Osteoblast (primary cell): ENCODE data around the gene KHNYN. TPM values are rescaled to one million over a fixed set of nuclear protein-coding genes. Genes with fewer than 3 reads are reported as not detected.
A peak's percentile ranks its signal among the peaks of the same experiment; 100 is the strongest.

Experiments
- DNase-seq: peaks from one replicate; pipeline ENCODE4 v3.0.0; 2011; ENCODE audit warnings: low spot score, mixed read lengths; ENCODE audit not compliant: insufficient read length; ENCODE audit errors: missing footprints
- H2AFZ ChIP-seq: 2 replicates; pipeline ENCODE4 v1.6.0; 2011; ENCODE audit warnings: mild to moderate bottlenecking, low read length
- H3K27ac ChIP-seq: 2 replicates; pipeline ENCODE4 v1.5.1; 2011; ENCODE audit warnings: mild to moderate bottlenecking, low read depth, low read length, moderate library complexity
- H3K27me3 ChIP-seq: 2 replicates; pipeline ENCODE4 v1.6.0; 2012; ENCODE audit warnings: mild to moderate bottlenecking, control low read depth, inconsistent platforms, low read length, moderate library complexity; ENCODE audit not compliant: insufficient read depth
- H3K36me3 ChIP-seq: 2 replicates; pipeline ENCODE4 v1.5.1; 2011; ENCODE audit warnings: mild to moderate bottlenecking, low read length, control low read depth, moderate library complexity; ENCODE audit not compliant: insufficient read depth
- H3K4me1 ChIP-seq: 2 replicates; pipeline ENCODE4 v1.5.1; 2011; ENCODE audit warnings: mild to moderate bottlenecking, low read length, control low read depth, moderate library complexity; ENCODE audit not compliant: insufficient read depth
- H3K4me2 ChIP-seq: 2 replicates; pipeline ENCODE4 v1.6.0; 2011; ENCODE audit warnings: mild to moderate bottlenecking, low read length; ENCODE audit not compliant: insufficient read depth
- H3K4me3 ChIP-seq: fragments of 200-600 bp; sonication (generic); 3 replicates; pipeline ENCODE4 v1.5.1; 2012; ENCODE audit warnings: mild to moderate bottlenecking, low read length, inconsistent platforms; ENCODE audit not compliant: insufficient read depth
- H3K79me2 ChIP-seq: 2 replicates; pipeline ENCODE4 v1.6.0; 2012; ENCODE audit warnings: mild to moderate bottlenecking, low read length, control low read depth, inconsistent platforms; ENCODE audit not compliant: insufficient read depth
- H3K9me3 ChIP-seq: 2 replicates; pipeline ENCODE4 v1.5.1; 2011; ENCODE audit warnings: low read depth, low read length, control low read depth
- H4K20me1 ChIP-seq: 2 replicates; pipeline ENCODE4 v1.6.0; 2012; ENCODE audit warnings: mild to moderate bottlenecking, low read length, control low read depth; ENCODE audit not compliant: insufficient read depth
- total RNA-seq: library from RNA; depleted of rRNA; stranded (reverse); fragments of >200 nt; gene quantifications from 2 replicates; pipeline ENCODE4 v1.2.3, GENCODE V29; 2012
- TF ChIP-seq, protein P1 (sequence below): IDR thresholded peaks from 2 replicates; pipeline ENCODE4 v1.5.1; 2011; ENCODE audit warnings: mild to moderate bottlenecking, low read depth, low read length, moderate library complexity; ENCODE audit errors: extremely low read depth

KHNYN gene
- total RNA-seq, 1 donor = 58.6 TPM

DNA sequence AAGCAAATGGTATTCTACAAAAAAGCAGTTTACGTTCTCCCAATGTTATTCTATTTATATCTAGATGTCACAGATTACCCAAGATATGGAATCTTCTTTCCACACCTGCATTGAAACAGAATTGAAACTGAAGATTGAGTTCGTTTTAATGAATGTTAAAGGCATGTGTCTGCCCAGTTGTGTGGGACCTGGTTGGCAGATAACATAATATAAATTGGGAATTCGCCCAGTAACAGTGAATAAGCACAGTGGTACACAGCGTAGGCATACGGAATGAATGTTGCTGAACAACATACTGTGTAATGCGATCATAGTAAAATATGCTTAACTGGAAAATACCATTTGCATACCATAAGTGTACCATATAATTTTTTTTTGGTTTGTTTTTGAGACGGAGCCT lies 4.3 kb downstream of the KHNYN start:
- Histone ChIP-seq H3K9me3 (no peaks in the 10 kb centered on the region), H3K4me1 (peaks cover 37% of the 10 kb centered on the region)
- TF ChIP-seq, protein P1, sequence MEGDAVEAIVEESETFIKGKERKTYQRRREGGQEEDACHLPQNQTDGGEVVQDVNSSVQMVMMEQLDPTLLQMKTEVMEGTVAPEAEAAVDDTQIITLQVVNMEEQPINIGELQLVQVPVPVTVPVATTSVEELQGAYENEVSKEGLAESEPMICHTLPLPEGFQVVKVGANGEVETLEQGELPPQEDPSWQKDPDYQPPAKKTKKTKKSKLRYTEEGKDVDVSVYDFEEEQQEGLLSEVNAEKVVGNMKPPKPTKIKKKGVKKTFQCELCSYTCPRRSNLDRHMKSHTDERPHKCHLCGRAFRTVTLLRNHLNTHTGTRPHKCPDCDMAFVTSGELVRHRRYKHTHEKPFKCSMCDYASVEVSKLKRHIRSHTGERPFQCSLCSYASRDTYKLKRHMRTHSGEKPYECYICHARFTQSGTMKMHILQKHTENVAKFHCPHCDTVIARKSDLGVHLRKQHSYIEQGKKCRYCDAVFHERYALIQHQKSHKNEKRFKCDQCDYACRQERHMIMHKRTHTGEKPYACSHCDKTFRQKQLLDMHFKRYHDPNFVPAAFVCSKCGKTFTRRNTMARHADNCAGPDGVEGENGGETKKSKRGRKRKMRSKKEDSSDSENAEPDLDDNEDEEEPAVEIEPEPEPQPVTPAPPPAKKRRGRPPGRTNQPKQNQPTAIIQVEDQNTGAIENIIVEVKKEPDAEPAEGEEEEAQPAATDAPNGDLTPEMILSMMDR = no peak

DNA sequence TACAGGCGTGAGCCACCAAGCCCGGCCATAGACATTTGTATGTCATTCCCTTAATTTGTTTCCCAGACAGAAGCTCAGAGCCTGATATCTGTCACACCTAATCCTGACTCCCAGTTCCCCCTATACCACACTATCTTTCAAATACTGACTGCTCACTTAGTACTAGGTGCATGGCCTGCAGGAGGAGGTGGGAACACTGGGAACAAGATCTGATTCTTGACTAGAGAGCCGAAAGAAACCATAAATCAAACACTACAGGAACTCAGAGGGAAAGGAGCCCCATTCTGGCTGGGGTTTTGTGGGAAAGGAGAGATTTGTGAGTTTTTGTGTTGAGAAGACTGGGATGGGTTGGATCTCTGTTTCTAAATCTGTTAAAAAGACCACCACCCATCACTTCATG lies 4.9 kb downstream of the KHNYN start:
- Histone ChIP-seq H3K4me1 (peaks cover 32% of the 10 kb centered on the region), H3K9me3 (no peaks in the 10 kb centered on the region), H3K36me3 (peaks cover 73% of the 10 kb centered on the region), H3K4me3 (no peak overlapping the region), H3K27ac (no peak overlapping the region), H3K4me2 (no peak overlapping the region), H2AFZ (no peak overlapping the region), H3K27me3 (no peaks in the 10 kb centered on the region), H3K79me2 (peaks cover 37% of the 10 kb centered on the region), H4K20me1 (peaks cover 32% of the 10 kb centered on the region)
- TF ChIP-seq, protein P1 = no peak
- DNase-seq = no peak

More for the DNA sequence above, 4.3 kb downstream of the KHNYN start:
- Histone ChIP-seq H2AFZ (no peak overlapping the region), H3K4me2 (no peak overlapping the region), H4K20me1 (peaks cover 32% of the 10 kb centered on the region), H3K27me3 (no peaks in the 10 kb centered on the region), H3K4me3 (no peak overlapping the region), H3K79me2 (peaks cover 41% of the 10 kb centered on the region), H3K36me3 (peaks cover 66% of the 10 kb centered on the region), H3K27ac (no peak overlapping the region)
- no peak for DNase-seq

DNA sequence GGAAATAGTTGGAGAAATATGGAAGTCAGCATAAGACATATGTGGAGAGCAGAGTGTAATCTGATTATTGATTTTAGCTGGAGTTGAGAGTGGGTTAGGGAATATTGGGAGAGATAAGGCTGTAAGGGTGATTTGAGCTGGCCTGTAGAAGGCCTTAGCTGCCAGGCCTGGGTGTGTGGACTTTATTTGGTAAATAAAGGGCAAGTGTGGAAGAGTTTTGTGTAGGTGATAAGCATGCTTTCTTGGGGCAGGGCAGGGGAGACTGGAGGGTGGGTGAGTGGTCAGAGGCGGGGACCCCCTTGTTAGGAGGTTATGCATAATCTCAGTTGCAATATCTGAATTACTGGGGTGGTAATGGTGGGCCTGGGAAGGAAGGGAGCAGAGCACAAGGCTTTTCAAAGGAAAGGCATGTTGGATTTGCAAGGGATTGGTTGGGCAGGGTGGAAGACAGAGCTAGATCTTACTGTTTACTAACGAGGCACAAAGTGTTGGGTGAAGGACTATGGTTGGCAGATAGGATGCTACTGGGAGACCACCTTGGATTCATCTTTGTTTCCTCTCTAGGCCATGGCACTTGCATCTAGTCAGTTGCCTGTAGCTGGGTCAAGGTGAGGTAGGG lies 5.5 kb downstream of the KHNYN start:
- no peak overlapping the region for H2AFZ ChIP-seq
- no peak for DNase-seq
- peaks cover 32% of the 10 kb centered on the region for H3K4me1 ChIP-seq
- TF ChIP-seq, protein P1 = no peak
- peak overlapping the region; percentile 37 for H3K27ac ChIP-seq
- H3K4me3 ChIP-seq = no peak overlapping the region
- H3K9me3 ChIP-seq = no peaks in the 10 kb centered on the region
- no peaks in the 10 kb centered on the region for H3K27me3 ChIP-seq
- H3K79me2 ChIP-seq = peaks cover 41% of the 10 kb centered on the region
- H4K20me1 ChIP-seq = peaks cover 32% of the 10 kb centered on the region
- H3K36me3 ChIP-seq = peaks cover 76% of the 10 kb centered on the region
- no peak overlapping the region for H3K4me2 ChIP-seq

DNA sequence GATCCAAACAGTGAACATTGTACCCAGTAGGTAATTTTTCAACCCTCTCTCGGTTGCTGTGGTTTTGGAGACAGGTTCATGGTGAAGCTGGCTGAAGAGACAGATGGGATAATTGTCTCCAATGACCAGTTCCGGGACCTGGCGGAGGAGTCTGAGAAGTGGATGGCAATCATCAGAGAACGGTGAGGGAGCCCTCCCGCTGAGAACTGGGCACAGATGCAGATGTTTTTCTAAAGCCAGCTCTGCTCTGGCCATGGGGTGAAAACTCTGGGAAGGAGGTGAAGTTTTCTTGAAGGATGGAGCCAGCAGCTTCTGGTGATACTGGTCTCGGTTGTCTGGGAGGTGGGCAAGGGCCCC lies 6.2 kb downstream of the KHNYN start:
- no peak overlapping the region for H2AFZ ChIP-seq
- no peak overlapping the region for H3K4me2 ChIP-seq
- H3K4me3 ChIP-seq = no peak overlapping the region
- no peaks in the 10 kb centered on the region for H3K9me3 ChIP-seq
- H3K36me3 ChIP-seq = peaks cover 76% of the 10 kb centered on the region
- H3K4me1 ChIP-seq = peaks cover 30% of the 10 kb centered on the region
- H3K27me3 ChIP-seq = no peaks in the 10 kb centered on the region
- peaks cover 32% of the 10 kb centered on the region for H4K20me1 ChIP-seq
- TF ChIP-seq, protein P1 = no peak
- H3K27ac ChIP-seq = peak overlapping the region; percentile 37
- peaks cover 43% of the 10 kb centered on the region for H3K79me2 ChIP-seq
- DNase-seq = no peak
